Activated CD4-positive, alpha-beta memory T cell treated with anti-CD3 and anti-CD28 coated beads for 36 hours (primary cell): ENCODE measurements around the gene DNTTIP2. TPM values are rescaled to one million over a fixed set of nuclear protein-coding genes. Genes with fewer than 3 reads are reported as not detected.
"Not testable (repeated sequence)": the region's sequence is repeated elsewhere in the genome, so short reads cannot be mapped to it uniquely, and the experiment has no call there.

ENCODE experiments used
- CTCF ChIA-PET: fragments of 350-600 bp; sonication (Branson Sonifier 250); formaldehyde crosslinking; loops from one replicate; lab custom pipeline; 2021; ENCODE audit warnings: antibody characterized with exemption, inconsistent platforms; lab: Charles Lee
- POLR2A ChIA-PET: fragments of 350-600 bp; sonication (Branson Sonifier 250); formaldehyde crosslinking; loops from one replicate; lab custom pipeline; 2021; ENCODE audit warnings: antibody characterized with exemption; lab: Charles Lee
- DNase-seq: peaks from one replicate; pipeline ENCODE4 v3.0.0-alpha.2; 2020
- H3K27ac Mint-ChIP-seq: one replicate; pipeline ENCODE4 v1.8.0; 2021; ENCODE audit warnings: mixed read lengths
- H3K27me3 Mint-ChIP-seq: one replicate; pipeline ENCODE4 v1.8.0; 2021; ENCODE audit warnings: mixed read lengths
- H3K36me3 Mint-ChIP-seq: one replicate; pipeline ENCODE4 v1.8.0; 2021; ENCODE audit warnings: mixed read lengths
- H3K4me1 Mint-ChIP-seq: one replicate; pipeline ENCODE4 v1.8.0; 2021; ENCODE audit warnings: low read depth, mixed read lengths
- H3K4me3 Mint-ChIP-seq: one replicate; pipeline ENCODE4 v1.8.0; 2021; ENCODE audit warnings: mild to moderate bottlenecking, mixed read lengths
- H3K9me3 Mint-ChIP-seq: one replicate; pipeline ENCODE4 v1.8.0; 2021; ENCODE audit warnings: mixed read lengths
- intact Hi-C: fragments of 100-400 bp; cut with micrococcal nuclease; formaldehyde crosslinking; loops from one replicate; pipeline ENCODE4 v1.15.1; 2023
- total RNA-seq, 2 experiments: library from RNA; stranded (reverse); gene quantifications; one replicate each; pipeline ENCODE4 v1.2.3, GENCODE V29; 2021

The DNTTIP2 gene
- total RNA-seq, 2 experiments from 2014 or later: 84.4 to 91.1 TPM

- Mint-ChIP-seq H3K36me3 (peaks cover 61% of the 10 kb centered on the region), H3K27me3 (no peaks in the 10 kb centered on the region), H3K4me1 (peaks cover 35% of the 10 kb centered on the region), H3K27ac (peak overlapping the region; percentile 9), H3K4me3 (no peak overlapping the region), H3K9me3 (no peaks in the 10 kb centered on the region)
- no peak for DNase-seq
- ChIA-PET CTCF (interaction anchor here (2.2 kb wide), 1 partner anchor 245 kb away, joined by 5 read pairs; no protein-coding TSS in a partner anchor), POLR2A (no interaction called here)
- intact Hi-C loops: loop anchor here (10.0 kb wide), 1 partner anchor 689 kb away; the partner anchor contains the start of genes CCDC18 and TMED5
Measured at GRCh38 chr1:93874025-93874651, 4.9 kb downstream of the DNTTIP2 start.

GRCh38 chr1:93871366-93871765 lies 7.6 kb downstream of the DNTTIP2 start:
- no peak overlapping the region for H3K4me3 Mint-ChIP-seq
- DNase-seq: no peak
- ChIA-PET POLR2A (no interaction called here), CTCF (interaction anchor here (1.6 kb wide), 1 partner anchor 242 kb away, joined by 6 read pairs; no protein-coding TSS in a partner anchor)
- H3K4me1 Mint-ChIP-seq: peaks cover 19% of the 10 kb centered on the region
- peak overlapping the region; percentile 6 for H3K27ac Mint-ChIP-seq
- H3K27me3 Mint-ChIP-seq: no peaks in the 10 kb centered on the region
- peaks cover 51% of the 10 kb centered on the region for H3K36me3 Mint-ChIP-seq
- no peaks in the 10 kb centered on the region for H3K9me3 Mint-ChIP-seq
- intact Hi-C loops: loop anchor here (10.0 kb wide), 1 partner anchor 687 kb away; the partner anchor contains the start of genes CCDC18 and TMED5

- peaks cover 8% of the 10 kb centered on the region for H3K4me1 Mint-ChIP-seq
- H3K4me3 Mint-ChIP-seq: no peak overlapping the region
- ChIA-PET CTCF (no interaction called here), POLR2A (no interaction called here)
- peaks cover 39% of the 10 kb centered on the region for H3K36me3 Mint-ChIP-seq
- no peaks in the 10 kb centered on the region for H3K9me3 Mint-ChIP-seq
- H3K27me3 Mint-ChIP-seq: no peaks in the 10 kb centered on the region
- intact Hi-C loops: loop anchor here (10.0 kb wide), 1 partner anchor 685 kb away; the partner anchor contains the start of genes CCDC18 and TMED5
- DNase-seq: no peak
- H3K27ac Mint-ChIP-seq: no peak overlapping the region
Measured at GRCh38 chr1:93869653-93870052, 9.4 kb downstream of the DNTTIP2 start.

- H3K4me3 Mint-ChIP-seq, DNase-seq, CTCF ChIA-PET, H3K4me1 Mint-ChIP-seq, H3K27me3 Mint-ChIP-seq, H3K9me3 Mint-ChIP-seq, H3K27ac Mint-ChIP-seq, intact Hi-C loops, POLR2A ChIA-PET: not testable (repeated sequence)
- H3K36me3 Mint-ChIP-seq: peaks cover 30% of the 10 kb centered on the region
Measured at GRCh38 chr1:93868492-93868891, 10.5 kb downstream of the DNTTIP2 start.

- H3K27ac Mint-ChIP-seq: no peak overlapping the region
- intact Hi-C loops: no loop called here
- no peak overlapping the region for H3K4me3 Mint-ChIP-seq
- H3K27me3 Mint-ChIP-seq: no peaks in the 10 kb centered on the region
- POLR2A ChIA-PET: interaction anchor here (0.6 kb wide), 1 partner anchor 56 kb away, joined by 3 read pairs; no protein-coding TSS in a partner anchor
- H3K4me1 Mint-ChIP-seq: no peaks in the 10 kb centered on the region
- H3K36me3 Mint-ChIP-seq: peaks cover 16% of the 10 kb centered on the region
- no peaks in the 10 kb centered on the region for H3K9me3 Mint-ChIP-seq
- DNase-seq: no peak
- CTCF ChIA-PET: no interaction called here
Measured at GRCh38 chr1:93865253-93865652, 13.8 kb downstream of the DNTTIP2 start.

GRCh38 chr1:93864175-93864574 lies 14.8 kb downstream of the DNTTIP2 start:
- no peak for DNase-seq
- H3K27ac Mint-ChIP-seq: no peak overlapping the region
- ChIA-PET POLR2A (no interaction called here), CTCF (no interaction called here)
- no peaks in the 10 kb centered on the region for H3K27me3 Mint-ChIP-seq
- no peak overlapping the region for H3K4me3 Mint-ChIP-seq
- H3K4me1 Mint-ChIP-seq: no peaks in the 10 kb centered on the region
- intact Hi-C loops: no loop called here
- H3K36me3 Mint-ChIP-seq: peaks cover 11% of the 10 kb centered on the region
- H3K9me3 Mint-ChIP-seq: no peaks in the 10 kb centered on the region

GRCh38 chr1:93857653-93858052 lies 21.4 kb downstream of the DNTTIP2 start:
- H3K4me3 Mint-ChIP-seq, H3K9me3 Mint-ChIP-seq, POLR2A ChIA-PET, CTCF ChIA-PET, intact Hi-C loops, H3K36me3 Mint-ChIP-seq, H3K27me3 Mint-ChIP-seq, H3K27ac Mint-ChIP-seq, DNase-seq, H3K4me1 Mint-ChIP-seq: not testable (repeated sequence)

GRCh38 chr1:93855983-93856382 lies 23.0 kb downstream of the DNTTIP2 start:
- H3K27ac Mint-ChIP-seq, intact Hi-C loops, H3K9me3 Mint-ChIP-seq, DNase-seq, H3K4me3 Mint-ChIP-seq, H3K27me3 Mint-ChIP-seq, H3K36me3 Mint-ChIP-seq, H3K4me1 Mint-ChIP-seq: not testable (repeated sequence)
- ChIA-PET CTCF (interaction anchor here (1.0 to 1.2 kb wide), 2 partner anchors 12 to 227 kb away, joined by 5 read pairs; no protein-coding TSS in a partner anchor), POLR2A (interaction anchor here (1.1 kb wide), 1 partner anchor 23 kb away, joined by 3 read pairs; no protein-coding TSS in a partner anchor)

- no peaks in the 10 kb centered on the region for H3K4me1 Mint-ChIP-seq
- H3K27ac Mint-ChIP-seq: no peak overlapping the region
- POLR2A ChIA-PET: no interaction called here
- H3K9me3 Mint-ChIP-seq: peaks cover 3% of the 10 kb centered on the region
- CTCF ChIA-PET: no interaction called here
- intact Hi-C loops: no loop called here
- H3K27me3 Mint-ChIP-seq: peaks cover 3% of the 10 kb centered on the region
- H3K36me3 Mint-ChIP-seq: no peaks in the 10 kb centered on the region
- no peak for DNase-seq
- H3K4me3 Mint-ChIP-seq: no peak overlapping the region
Measured at GRCh38 chr1:93853940-93854339, 25.1 kb downstream of the DNTTIP2 start.

GRCh38 chr1:93851878-93852277 lies 27.1 kb downstream of the DNTTIP2 start:
- Mint-ChIP-seq H3K27me3 (peaks cover 4% of the 10 kb centered on the region), H3K9me3 (peaks cover 3% of the 10 kb centered on the region), H3K4me1 (peaks cover 9% of the 10 kb centered on the region), H3K36me3 (peaks cover 5% of the 10 kb centered on the region), H3K4me3 (no peak overlapping the region), H3K27ac (no peak overlapping the region)
- POLR2A ChIA-PET: no interaction called here
- CTCF ChIA-PET: interaction anchor here (1.2 to 5.5 kb wide), 5 partner anchors 28 to 551 kb away, joined by 4 to 61 read pairs (median 4); no protein-coding TSS in a partner anchor
- no peak for DNase-seq
- intact Hi-C loops: no loop called here

GRCh38 chr1:93851327-93851712 lies 27.7 kb downstream of the DNTTIP2 start:
- POLR2A ChIA-PET: no interaction called here
- Mint-ChIP-seq H3K27me3 (peaks cover 4% of the 10 kb centered on the region), H3K4me1 (peaks cover 9% of the 10 kb centered on the region), H3K27ac (no peak overlapping the region), H3K9me3 (peaks cover 3% of the 10 kb centered on the region), H3K36me3 (peaks cover 5% of the 10 kb centered on the region), H3K4me3 (no peak overlapping the region)
- no peak for DNase-seq
- CTCF ChIA-PET: interaction anchor here (1.2 to 5.5 kb wide), 5 partner anchors 28 to 550 kb away, joined by 4 to 61 read pairs (median 4); no protein-coding TSS in a partner anchor
- intact Hi-C loops: no loop called here

GRCh38 chr1:93850687-93851326 lies 28.2 kb downstream of the DNTTIP2 start:
- H3K4me1 Mint-ChIP-seq: peaks cover 12% of the 10 kb centered on the region
- H3K4me3 Mint-ChIP-seq, POLR2A ChIA-PET, H3K36me3 Mint-ChIP-seq, H3K27me3 Mint-ChIP-seq, H3K9me3 Mint-ChIP-seq, H3K27ac Mint-ChIP-seq: not testable (repeated sequence)
- intact Hi-C loops: loop anchor here (1.0 kb wide), 1 partner anchor 222 kb away; no protein-coding TSS in a partner anchor
- DNase-seq: peak; percentile 77
- CTCF ChIA-PET: interaction anchor here (1.1 to 5.5 kb wide), 6 partner anchors 27 to 550 kb away, joined by 4 to 61 read pairs (median 4); partner anchors contain the start of gene GCLM
